Left kidney (tissue), 2 donors: ENCODE measurements around the gene THADA. TPM values are rescaled to one million over a fixed set of nuclear protein-coding genes. Genes with fewer than 3 reads are reported as not detected.
A peak's percentile ranks its signal among the peaks of the same experiment; 100 is the strongest.
"Not testable (repeated sequence)": the region's sequence is repeated elsewhere in the genome, so short reads cannot be mapped to it uniquely, and the experiment has no call there.

Source experiments
- DNase-seq: peaks from one replicate; pipeline ENCODE4 v3.0.0-alpha.2; 2013
- polyA plus RNA-seq: library from polyadenylated mRNA; unstranded; fragments of 120-200 nt; gene quantifications from one replicate; pipeline ENCODE4 v1.2.1, GENCODE V29; 2013; ENCODE audit not compliant: insufficient read length

THADA gene
- polyA plus RNA-seq, 1 donor = 41.7 TPM

- no peak for DNase-seq
Measured at GRCh38 chr2:43415592-43415991, 180.2 kb downstream of the THADA start.

GRCh38 chr2:43414586-43415135, 181.2 kb downstream of the THADA start:
- DNase-seq = no peak

GRCh38 chr2:43414033-43414432, 181.8 kb downstream of the THADA start:
- DNase-seq = no peak

- DNase-seq = no peak
Measured at GRCh38 chr2:43412114-43412753, 183.6 kb downstream of the THADA start.

GRCh38 chr2:43410055-43410604, 185.7 kb downstream of the THADA start:
- DNase-seq = no peak

- no peak for DNase-seq
Measured at GRCh38 chr2:43408407-43409160, 187.3 kb downstream of the THADA start.

GRCh38 chr2:43407935-43408334, 187.9 kb downstream of the THADA start:
- DNase-seq = no peak

- DNase-seq = no peak
Measured at GRCh38 chr2:43406651-43407279, 189.1 kb downstream of the THADA start.

GRCh38 chr2:43405829-43406228, 190.0 kb downstream of the THADA start:
- peak; percentile 77 for DNase-seq

- DNase-seq = no peak
Measured at GRCh38 chr2:43402452-43402937, 193.3 kb downstream of the THADA start.

- no peak for DNase-seq
Measured at GRCh38 chr2:43402002-43402401, 193.8 kb downstream of the THADA start.

GRCh38 chr2:43400508-43400907, 195.3 kb downstream of the THADA start:
- no peak for DNase-seq

- DNase-seq = no peak
Measured at GRCh38 chr2:43399515-43400264, 196.1 kb downstream of the THADA start.

- no peak for DNase-seq
Measured at GRCh38 chr2:43399098-43399497, 196.7 kb downstream of the THADA start.

GRCh38 chr2:43397821-43398220, 198.0 kb downstream of the THADA start:
- DNase-seq = no peak

GRCh38 chr2:43397411-43397810, 198.4 kb downstream of the THADA start:
- no peak for DNase-seq

GRCh38 chr2:43396344-43396743, 199.5 kb downstream of the THADA start:
- not testable (repeated sequence) for DNase-seq

GRCh38 chr2:43393918-43394317, 201.9 kb downstream of the THADA start:
- DNase-seq = no peak

- no peak for DNase-seq
Measured at GRCh38 chr2:43391878-43392215, 204.0 kb downstream of the THADA start.

GRCh38 chr2:43391201-43391877, 204.5 kb downstream of the THADA start:
- DNase-seq = no peak
